COR-L47 (cell line): ENCODE results near the gene AQP12A.
"Not testable (repeated sequence)": the region's sequence is repeated elsewhere in the genome, so short reads cannot be mapped to it uniquely, and the experiment has no call there.

ENCODE experiments used
- DNase-seq: peaks from one replicate; lab custom pipeline; 2025; lab: John Stamatoyannopoulos, UW

Gene AQP12A

GRCh38 chr2:240691631-240692420 is at the start of gene AQP12A:
TSS of gene AQP12A (plus strand) at chr2:240691866. CDS start at chr2:240691914, 48 bp downstream.
- not testable (repeated sequence) for DNase-seq

GRCh38 chr2:240642061-240642805 is 49.4 kb upstream of the AQP12A start:
- DNase-seq, result no peak

GRCh38 chr2:240642806-240643092 is 48.9 kb upstream of the AQP12A start:
- DNase-seq, result no peak

GRCh38 chr2:240643093-240643810 is 48.4 kb upstream of the AQP12A start:
- DNase-seq, result no peak

GRCh38 chr2:240643811-240644150 is 47.9 kb upstream of the AQP12A start:
- no peak for DNase-seq

- no peak for DNase-seq
These were observed 47.5 kb upstream of the AQP12A start for GRCh38 chr2:240644171-240644651.

GRCh38 chr2:240644859-240645301 is 46.8 kb upstream of the AQP12A start:
- no peak for DNase-seq

- DNase-seq, result no peak
These were observed 46.3 kb upstream of the AQP12A start for GRCh38 chr2:240645346-240645745.

- DNase-seq, result no peak
These were observed 45.9 kb upstream of the AQP12A start for GRCh38 chr2:240645801-240646175.

GRCh38 chr2:240646176-240646899 is 45.3 kb upstream of the AQP12A start:
- no peak for DNase-seq

- DNase-seq, result no peak
These were observed 44.7 kb upstream of the AQP12A start for GRCh38 chr2:240646900-240647502.

GRCh38 chr2:240647503-240648154 is 44.0 kb upstream of the AQP12A start:
- no peak for DNase-seq

- DNase-seq, result no peak
These were observed 43.5 kb upstream of the AQP12A start for GRCh38 chr2:240648155-240648649.

GRCh38 chr2:240648650-240649275 is 42.9 kb upstream of the AQP12A start:
- no peak for DNase-seq

- no peak for DNase-seq
These were observed 42.3 kb upstream of the AQP12A start for GRCh38 chr2:240649331-240649730.

- no peak for DNase-seq
These were observed 41.3 kb upstream of the AQP12A start for GRCh38 chr2:240650254-240650965.

GRCh38 chr2:240651185-240651584 is 40.5 kb upstream of the AQP12A start:
- DNase-seq, result no peak

GRCh38 chr2:240655931-240656886 is 35.5 kb upstream of the AQP12A start:
- no peak for DNase-seq

- not testable (repeated sequence) for DNase-seq
These were observed 31.8 kb upstream of the AQP12A start for GRCh38 chr2:240659883-240660282.
